Measurements from ENCODE around the gene C16orf89. TPM values are rescaled to one million over a fixed set of nuclear protein-coding genes. Genes with fewer than 3 reads are reported as not detected.
A peak's percentile ranks its signal among the peaks of the same experiment; 100 is the strongest.

Gene C16orf89
- total RNA-seq, 1 experiment from 2014 or later: 1.8 TPM

DNA sequence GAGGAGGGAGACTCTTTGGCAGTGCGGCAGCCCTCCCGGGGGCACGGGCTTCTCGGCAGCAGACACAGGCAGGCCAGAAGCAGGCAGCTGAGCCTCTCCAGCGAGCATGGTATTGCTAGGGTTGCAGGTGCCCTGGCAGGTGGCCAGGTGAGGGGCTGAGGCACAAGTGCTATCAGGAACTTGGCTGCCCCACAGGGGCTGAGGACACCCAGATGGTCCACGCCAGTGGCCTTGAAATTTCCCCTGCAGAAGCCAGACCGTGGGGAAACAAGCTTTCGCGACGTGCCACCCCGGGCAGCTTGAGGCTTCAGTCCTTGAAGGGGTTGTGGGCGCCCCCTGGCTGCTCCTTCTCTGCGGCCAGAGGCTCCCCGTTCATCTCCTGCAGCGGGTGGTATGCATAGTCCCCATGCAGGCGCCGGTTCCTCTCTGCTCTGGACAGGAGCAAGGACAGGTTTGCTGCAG lies 40.6 kb downstream of the C16orf89 start:
- Mint-ChIP-seq H3K27me3 (ENCODE audit: low read depth) (no peaks in the 10 kb centered on the region), H3K9me3 (no peaks in the 10 kb centered on the region), H3K4me1 (no peaks in the 10 kb centered on the region), H3K27ac (no peak overlapping the region), H3K4me3 (no peak overlapping the region), H3K36me3 (no peaks in the 10 kb centered on the region)
- TF ChIP-seq, protein P1, sequence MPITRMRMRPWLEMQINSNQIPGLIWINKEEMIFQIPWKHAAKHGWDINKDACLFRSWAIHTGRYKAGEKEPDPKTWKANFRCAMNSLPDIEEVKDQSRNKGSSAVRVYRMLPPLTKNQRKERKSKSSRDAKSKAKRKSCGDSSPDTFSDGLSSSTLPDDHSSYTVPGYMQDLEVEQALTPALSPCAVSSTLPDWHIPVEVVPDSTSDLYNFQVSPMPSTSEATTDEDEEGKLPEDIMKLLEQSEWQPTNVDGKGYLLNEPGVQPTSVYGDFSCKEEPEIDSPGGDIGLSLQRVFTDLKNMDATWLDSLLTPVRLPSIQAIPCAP (CRISPR knock-in tag; IDR thresholded peaks at IDR 0.05): no peak
- TF ChIP-seq ZBTB21 (CRISPR knock-in tag; IDR thresholded peaks at IDR 0.05; ENCODE audit: borderline replicate concordance): no peak
- TF ChIP-seq NR2C2 (CRISPR knock-in tag; IDR thresholded peaks at IDR 0.05): no peak
- no peak for TF ChIP-seq ATF1 (CRISPR knock-in tag; IDR thresholded peaks at IDR 0.05)
- no peak for TF ChIP-seq FOXK1 (CRISPR knock-in tag; IDR thresholded peaks at IDR 0.05)
- TF ChIP-seq, protein P2, sequence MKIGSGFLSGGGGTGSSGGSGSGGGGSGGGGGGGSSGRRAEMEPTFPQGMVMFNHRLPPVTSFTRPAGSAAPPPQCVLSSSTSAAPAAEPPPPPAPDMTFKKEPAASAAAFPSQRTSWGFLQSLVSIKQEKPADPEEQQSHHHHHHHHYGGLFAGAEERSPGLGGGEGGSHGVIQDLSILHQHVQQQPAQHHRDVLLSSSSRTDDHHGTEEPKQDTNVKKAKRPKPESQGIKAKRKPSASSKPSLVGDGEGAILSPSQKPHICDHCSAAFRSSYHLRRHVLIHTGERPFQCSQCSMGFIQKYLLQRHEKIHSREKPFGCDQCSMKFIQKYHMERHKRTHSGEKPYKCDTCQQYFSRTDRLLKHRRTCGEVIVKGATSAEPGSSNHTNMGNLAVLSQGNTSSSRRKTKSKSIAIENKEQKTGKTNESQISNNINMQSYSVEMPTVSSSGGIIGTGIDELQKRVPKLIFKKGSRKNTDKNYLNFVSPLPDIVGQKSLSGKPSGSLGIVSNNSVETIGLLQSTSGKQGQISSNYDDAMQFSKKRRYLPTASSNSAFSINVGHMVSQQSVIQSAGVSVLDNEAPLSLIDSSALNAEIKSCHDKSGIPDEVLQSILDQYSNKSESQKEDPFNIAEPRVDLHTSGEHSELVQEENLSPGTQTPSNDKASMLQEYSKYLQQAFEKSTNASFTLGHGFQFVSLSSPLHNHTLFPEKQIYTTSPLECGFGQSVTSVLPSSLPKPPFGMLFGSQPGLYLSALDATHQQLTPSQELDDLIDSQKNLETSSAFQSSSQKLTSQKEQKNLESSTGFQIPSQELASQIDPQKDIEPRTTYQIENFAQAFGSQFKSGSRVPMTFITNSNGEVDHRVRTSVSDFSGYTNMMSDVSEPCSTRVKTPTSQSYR (CRISPR knock-in tag; IDR thresholded peaks at IDR 0.05): no peak
- TF ChIP-seq, protein P3, sequence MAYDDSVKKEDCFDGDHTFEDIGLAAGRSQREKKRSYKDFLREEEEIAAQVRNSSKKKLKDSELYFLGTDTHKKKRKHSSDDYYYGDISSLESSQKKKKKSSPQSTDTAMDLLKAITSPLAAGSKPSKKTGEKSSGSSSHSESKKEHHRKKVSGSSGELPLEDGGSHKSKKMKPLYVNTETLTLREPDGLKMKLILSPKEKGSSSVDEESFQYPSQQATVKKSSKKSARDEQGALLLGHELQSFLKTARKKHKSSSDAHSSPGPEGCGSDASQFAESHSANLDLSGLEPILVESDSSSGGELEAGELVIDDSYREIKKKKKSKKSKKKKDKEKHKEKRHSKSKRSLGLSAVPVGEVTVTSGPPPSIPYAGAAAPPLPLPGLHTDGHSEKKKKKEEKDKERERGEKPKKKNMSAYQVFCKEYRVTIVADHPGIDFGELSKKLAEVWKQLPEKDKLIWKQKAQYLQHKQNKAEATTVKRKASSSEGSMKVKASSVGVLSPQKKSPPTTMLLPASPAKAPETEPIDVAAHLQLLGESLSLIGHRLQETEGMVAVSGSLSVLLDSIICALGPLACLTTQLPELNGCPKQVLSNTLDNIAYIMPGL (CRISPR knock-in tag; IDR thresholded peaks at IDR 0.05): 0 out of 2 replicates have a peak, but pooled peaks have one; percentile 41
- TF ChIP-seq, protein P4, sequence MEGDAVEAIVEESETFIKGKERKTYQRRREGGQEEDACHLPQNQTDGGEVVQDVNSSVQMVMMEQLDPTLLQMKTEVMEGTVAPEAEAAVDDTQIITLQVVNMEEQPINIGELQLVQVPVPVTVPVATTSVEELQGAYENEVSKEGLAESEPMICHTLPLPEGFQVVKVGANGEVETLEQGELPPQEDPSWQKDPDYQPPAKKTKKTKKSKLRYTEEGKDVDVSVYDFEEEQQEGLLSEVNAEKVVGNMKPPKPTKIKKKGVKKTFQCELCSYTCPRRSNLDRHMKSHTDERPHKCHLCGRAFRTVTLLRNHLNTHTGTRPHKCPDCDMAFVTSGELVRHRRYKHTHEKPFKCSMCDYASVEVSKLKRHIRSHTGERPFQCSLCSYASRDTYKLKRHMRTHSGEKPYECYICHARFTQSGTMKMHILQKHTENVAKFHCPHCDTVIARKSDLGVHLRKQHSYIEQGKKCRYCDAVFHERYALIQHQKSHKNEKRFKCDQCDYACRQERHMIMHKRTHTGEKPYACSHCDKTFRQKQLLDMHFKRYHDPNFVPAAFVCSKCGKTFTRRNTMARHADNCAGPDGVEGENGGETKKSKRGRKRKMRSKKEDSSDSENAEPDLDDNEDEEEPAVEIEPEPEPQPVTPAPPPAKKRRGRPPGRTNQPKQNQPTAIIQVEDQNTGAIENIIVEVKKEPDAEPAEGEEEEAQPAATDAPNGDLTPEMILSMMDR (IDR thresholded peaks at IDR 0.05): peak; percentile 45; the same call in 1 of the 2 replicates
- TF ChIP-seq, protein P5, sequence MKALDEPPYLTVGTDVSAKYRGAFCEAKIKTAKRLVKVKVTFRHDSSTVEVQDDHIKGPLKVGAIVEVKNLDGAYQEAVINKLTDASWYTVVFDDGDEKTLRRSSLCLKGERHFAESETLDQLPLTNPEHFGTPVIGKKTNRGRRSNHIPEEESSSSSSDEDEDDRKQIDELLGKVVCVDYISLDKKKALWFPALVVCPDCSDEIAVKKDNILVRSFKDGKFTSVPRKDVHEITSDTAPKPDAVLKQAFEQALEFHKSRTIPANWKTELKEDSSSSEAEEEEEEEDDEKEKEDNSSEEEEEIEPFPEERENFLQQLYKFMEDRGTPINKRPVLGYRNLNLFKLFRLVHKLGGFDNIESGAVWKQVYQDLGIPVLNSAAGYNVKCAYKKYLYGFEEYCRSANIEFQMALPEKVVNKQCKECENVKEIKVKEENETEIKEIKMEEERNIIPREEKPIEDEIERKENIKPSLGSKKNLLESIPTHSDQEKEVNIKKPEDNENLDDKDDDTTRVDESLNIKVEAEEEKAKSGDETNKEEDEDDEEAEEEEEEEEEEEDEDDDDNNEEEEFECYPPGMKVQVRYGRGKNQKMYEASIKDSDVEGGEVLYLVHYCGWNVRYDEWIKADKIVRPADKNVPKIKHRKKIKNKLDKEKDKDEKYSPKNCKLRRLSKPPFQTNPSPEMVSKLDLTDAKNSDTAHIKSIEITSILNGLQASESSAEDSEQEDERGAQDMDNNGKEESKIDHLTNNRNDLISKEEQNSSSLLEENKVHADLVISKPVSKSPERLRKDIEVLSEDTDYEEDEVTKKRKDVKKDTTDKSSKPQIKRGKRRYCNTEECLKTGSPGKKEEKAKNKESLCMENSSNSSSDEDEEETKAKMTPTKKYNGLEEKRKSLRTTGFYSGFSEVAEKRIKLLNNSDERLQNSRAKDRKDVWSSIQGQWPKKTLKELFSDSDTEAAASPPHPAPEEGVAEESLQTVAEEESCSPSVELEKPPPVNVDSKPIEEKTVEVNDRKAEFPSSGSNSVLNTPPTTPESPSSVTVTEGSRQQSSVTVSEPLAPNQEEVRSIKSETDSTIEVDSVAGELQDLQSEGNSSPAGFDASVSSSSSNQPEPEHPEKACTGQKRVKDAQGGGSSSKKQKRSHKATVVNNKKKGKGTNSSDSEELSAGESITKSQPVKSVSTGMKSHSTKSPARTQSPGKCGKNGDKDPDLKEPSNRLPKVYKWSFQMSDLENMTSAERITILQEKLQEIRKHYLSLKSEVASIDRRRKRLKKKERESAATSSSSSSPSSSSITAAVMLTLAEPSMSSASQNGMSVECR (CRISPR knock-in tag; IDR thresholded peaks at IDR 0.05; ENCODE audit: borderline replicate concordance): no peak
- DNase-seq (ENCODE audit: low spot score) (peak; percentile 85), ATAC-seq (peak; percentile 93)
- ChIA-PET POLR2A (interaction anchor here (0.6 to 1.2 kb wide), 4 partner anchors 9 to 67 kb away, joined by 3 read pairs; partner anchors contain the start of genes NAGPA and SEC14L5), CTCF (interaction anchor here (0.6 to 3.4 kb wide), 35 partner anchors 11 to 1919 kb away, joined by 3 to 52 read pairs (median 4); partner anchors contain the start of genes ANKS3, DNAAF8, EEF2KMT and NAGPA)

DNA sequence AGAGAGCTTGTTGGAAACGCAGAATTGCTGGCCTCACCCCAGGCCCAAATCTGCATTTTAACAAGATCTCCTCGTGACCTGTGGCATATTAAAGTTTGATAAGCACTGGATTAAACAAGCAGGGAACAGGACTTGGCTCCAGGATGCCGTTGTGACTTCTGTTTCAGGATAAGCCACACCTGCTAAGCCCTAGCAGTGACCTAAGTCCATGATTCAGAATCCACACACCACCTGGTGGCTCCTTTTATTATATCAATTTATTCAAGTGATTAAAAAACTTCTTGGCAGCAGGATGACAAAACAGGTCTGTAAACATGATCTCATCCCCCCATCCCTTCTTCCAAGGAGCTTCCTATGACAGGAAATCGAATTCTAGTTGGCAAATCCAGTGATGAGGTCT lies 41.1 kb downstream of the C16orf89 start:
- ATAC-seq (no peak), DNase-seq (ENCODE audit: low spot score) (no peak)
- Mint-ChIP-seq H3K27me3 (ENCODE audit: low read depth) (no peaks in the 10 kb centered on the region), H3K4me1 (no peaks in the 10 kb centered on the region), H3K27ac (no peak overlapping the region), H3K4me3 (no peak overlapping the region), H3K9me3 (no peaks in the 10 kb centered on the region), H3K36me3 (no peaks in the 10 kb centered on the region)
- TF ChIP-seq, protein P6, sequence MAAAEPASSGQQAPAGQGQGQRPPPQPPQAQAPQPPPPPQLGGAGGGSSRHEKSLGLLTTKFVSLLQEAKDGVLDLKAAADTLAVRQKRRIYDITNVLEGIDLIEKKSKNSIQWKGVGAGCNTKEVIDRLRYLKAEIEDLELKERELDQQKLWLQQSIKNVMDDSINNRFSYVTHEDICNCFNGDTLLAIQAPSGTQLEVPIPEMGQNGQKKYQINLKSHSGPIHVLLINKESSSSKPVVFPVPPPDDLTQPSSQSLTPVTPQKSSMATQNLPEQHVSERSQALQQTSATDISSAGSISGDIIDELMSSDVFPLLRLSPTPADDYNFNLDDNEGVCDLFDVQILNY (CRISPR knock-in tag; IDR thresholded peaks at IDR 0.05): no peak
- TF ChIP-seq IRF2 (CRISPR knock-in tag; IDR thresholded peaks at IDR 0.05; ENCODE audit: borderline replicate concordance, low read depth): no peak
- TF ChIP-seq FOXK1 (CRISPR knock-in tag; IDR thresholded peaks at IDR 0.05): no peak
- TF ChIP-seq, protein P7, sequence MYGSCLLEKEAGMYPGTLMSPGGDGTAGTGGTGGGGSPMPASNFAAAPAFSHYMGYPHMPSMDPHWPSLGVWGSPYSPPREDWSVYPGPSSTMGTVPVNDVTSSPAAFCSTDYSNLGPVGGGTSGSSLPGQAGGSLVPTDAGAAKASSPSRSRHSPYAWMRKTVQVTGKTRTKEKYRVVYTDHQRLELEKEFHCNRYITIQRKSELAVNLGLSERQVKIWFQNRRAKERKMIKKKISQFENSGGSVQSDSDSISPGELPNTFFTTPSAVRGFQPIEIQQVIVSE (CRISPR knock-in tag; IDR thresholded peaks at IDR 0.05; ENCODE audit: borderline replicate concordance): no peak
- TF ChIP-seq, protein P8, sequence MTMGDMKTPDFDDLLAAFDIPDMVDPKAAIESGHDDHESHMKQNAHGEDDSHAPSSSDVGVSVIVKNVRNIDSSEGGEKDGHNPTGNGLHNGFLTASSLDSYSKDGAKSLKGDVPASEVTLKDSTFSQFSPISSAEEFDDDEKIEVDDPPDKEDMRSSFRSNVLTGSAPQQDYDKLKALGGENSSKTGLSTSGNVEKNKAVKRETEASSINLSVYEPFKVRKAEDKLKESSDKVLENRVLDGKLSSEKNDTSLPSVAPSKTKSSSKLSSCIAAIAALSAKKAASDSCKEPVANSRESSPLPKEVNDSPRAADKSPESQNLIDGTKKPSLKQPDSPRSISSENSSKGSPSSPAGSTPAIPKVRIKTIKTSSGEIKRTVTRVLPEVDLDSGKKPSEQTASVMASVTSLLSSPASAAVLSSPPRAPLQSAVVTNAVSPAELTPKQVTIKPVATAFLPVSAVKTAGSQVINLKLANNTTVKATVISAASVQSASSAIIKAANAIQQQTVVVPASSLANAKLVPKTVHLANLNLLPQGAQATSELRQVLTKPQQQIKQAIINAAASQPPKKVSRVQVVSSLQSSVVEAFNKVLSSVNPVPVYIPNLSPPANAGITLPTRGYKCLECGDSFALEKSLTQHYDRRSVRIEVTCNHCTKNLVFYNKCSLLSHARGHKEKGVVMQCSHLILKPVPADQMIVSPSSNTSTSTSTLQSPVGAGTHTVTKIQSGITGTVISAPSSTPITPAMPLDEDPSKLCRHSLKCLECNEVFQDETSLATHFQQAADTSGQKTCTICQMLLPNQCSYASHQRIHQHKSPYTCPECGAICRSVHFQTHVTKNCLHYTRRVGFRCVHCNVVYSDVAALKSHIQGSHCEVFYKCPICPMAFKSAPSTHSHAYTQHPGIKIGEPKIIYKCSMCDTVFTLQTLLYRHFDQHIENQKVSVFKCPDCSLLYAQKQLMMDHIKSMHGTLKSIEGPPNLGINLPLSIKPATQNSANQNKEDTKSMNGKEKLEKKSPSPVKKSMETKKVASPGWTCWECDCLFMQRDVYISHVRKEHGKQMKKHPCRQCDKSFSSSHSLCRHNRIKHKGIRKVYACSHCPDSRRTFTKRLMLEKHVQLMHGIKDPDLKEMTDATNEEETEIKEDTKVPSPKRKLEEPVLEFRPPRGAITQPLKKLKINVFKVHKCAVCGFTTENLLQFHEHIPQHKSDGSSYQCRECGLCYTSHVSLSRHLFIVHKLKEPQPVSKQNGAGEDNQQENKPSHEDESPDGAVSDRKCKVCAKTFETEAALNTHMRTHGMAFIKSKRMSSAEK (CRISPR knock-in tag; IDR thresholded peaks at IDR 0.05; ENCODE audit: borderline replicate concordance): no peak
- POLR2A ChIA-PET: interaction anchor here (0.6 to 1.2 kb wide), 4 partner anchors 9 to 67 kb away, joined by 3 read pairs; partner anchors contain the start of genes NAGPA and SEC14L5
- CTCF ChIA-PET: interaction anchor here (0.6 to 3.4 kb wide), 36 partner anchors 11 to 1837 kb away, joined by 3 to 52 read pairs (median 4); partner anchors contain the start of genes ANKS3, DNAAF8, EEF2KMT and NAGPA

Measured in WTC11 (cell line).